ENCODE measurements around the gene CEP57L1.
"Not testable (repeated sequence)": the region's sequence is repeated elsewhere in the genome, so short reads cannot be mapped to it uniquely, and the experiment has no call there.

The CEP57L1 gene

DNA sequence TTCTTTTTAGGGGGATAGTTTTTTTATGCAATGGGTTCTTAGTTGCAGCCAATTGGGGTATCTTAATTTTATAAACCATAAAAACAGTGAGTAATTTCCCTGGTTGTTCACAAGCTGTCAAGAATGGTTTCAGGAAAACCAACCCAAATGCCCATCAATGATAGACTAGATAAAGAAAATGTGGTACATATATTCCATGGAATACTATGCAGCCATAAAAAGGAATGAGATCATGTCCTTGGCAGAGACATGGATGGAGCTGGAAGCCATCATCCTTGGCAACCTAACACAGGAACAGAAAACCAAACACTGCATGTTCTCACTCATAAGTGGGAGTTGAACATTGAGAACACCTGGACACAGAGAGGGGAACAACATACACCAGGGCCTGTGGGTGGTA, 46.8 kb downstream of the CEP57L1 start:
- not testable (repeated sequence) for DNase-seq (ENCODE audit: low read depth); H3K4me1 ChIP-seq (ENCODE audit: control insufficient read depth, insufficient read depth, low read length); H3K9me3 ChIP-seq (ENCODE audit: control insufficient read depth, low read length); H3K9ac ChIP-seq (ENCODE audit: low read length); H3K27me3 ChIP-seq (replicated peaks; ENCODE audit: control insufficient read depth, insufficient read depth, low read length); H3K4me3 ChIP-seq (ENCODE audit: low read length); H3K36me3 ChIP-seq (ENCODE audit: control insufficient read depth, insufficient read depth, low read length, severe bottlenecking)

DNA sequence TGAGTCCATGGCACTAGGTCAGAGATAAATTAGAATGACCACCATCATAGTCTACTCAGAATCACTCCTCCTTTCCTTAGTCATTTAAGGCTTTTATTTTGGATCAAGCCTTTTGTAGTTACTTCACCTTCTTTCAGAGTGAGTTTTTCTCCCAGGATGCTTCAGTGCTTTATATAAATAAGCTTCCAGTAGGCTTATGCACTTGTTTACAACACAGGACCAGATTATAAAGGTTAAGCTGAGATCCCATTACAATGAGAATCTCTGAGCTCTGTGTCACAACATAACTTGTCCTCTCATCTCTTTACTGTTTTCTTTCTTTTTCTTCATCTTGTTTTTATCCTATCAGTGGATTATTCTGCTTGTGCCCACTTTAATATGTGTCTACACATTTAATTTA, 47.9 kb downstream of the CEP57L1 start:
- H3K27me3 ChIP-seq (replicated peaks; ENCODE audit: control insufficient read depth, insufficient read depth, low read length): no peaks in the 10 kb centered on the region

DNA sequence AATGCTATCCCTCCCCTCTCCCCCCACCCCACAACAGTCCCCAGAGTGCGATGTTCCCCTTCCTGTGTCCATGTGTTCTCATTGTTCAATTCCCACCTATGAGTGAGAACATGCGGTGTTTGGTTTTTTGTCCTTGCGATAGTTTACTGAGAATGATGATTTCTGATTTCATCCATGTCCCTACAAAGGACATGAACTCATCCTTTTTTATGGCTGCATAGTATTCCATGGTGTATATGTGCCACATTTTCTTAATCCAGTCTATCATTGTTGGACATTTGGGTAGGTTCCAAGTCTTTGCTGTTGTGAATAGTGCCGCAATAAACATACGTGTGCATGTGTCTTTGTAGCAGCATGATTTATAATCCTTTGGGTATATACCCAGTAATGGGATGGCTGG, 52.9 kb downstream of the CEP57L1 start:
- H3K9me3 ChIP-seq (ENCODE audit: control insufficient read depth, low read length); H3K4me3 ChIP-seq (ENCODE audit: low read length); DNase-seq (ENCODE audit: low read depth): not testable (repeated sequence)

More for the DNA sequence above, 47.9 kb downstream of the CEP57L1 start:
- no peak overlapping the region for H3K9ac ChIP-seq (ENCODE audit: low read length)
- H3K9me3 ChIP-seq (ENCODE audit: control insufficient read depth, low read length): no peaks in the 10 kb centered on the region
- no peaks in the 10 kb centered on the region for H3K4me1 ChIP-seq (ENCODE audit: control insufficient read depth, insufficient read depth, low read length)
- peaks cover 9% of the 10 kb centered on the region for H3K36me3 ChIP-seq (ENCODE audit: control insufficient read depth, insufficient read depth, low read length, severe bottlenecking)
- no peak overlapping the region for H3K4me3 ChIP-seq (ENCODE audit: low read length)
- DNase-seq (ENCODE audit: low read depth): no peak

DNA sequence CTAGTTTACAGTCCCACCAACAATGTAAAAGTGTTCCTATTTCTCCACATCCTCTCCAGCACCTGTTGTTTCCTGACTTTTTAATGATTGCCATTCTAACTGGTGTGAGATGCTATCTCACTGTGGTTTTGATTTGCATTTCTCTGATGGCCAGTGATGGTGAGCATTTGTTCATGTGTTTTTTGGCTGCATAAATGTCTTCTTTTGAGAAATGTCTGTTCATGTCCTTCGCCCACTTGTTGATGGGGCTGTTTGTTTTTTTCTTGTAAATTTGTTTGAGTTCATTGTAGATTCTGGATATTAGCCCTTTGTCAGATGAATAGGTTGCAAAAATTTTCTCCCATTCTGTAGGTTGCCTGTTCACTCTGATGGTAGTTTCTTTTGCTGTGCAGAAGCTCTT, 53.4 kb downstream of the CEP57L1 start:
- H3K27me3 ChIP-seq (replicated peaks; ENCODE audit: control insufficient read depth, insufficient read depth, low read length); H3K9ac ChIP-seq (ENCODE audit: low read length); H3K4me3 ChIP-seq (ENCODE audit: low read length); H3K4me1 ChIP-seq (ENCODE audit: control insufficient read depth, insufficient read depth, low read length); H3K9me3 ChIP-seq (ENCODE audit: control insufficient read depth, low read length); H3K36me3 ChIP-seq (ENCODE audit: control insufficient read depth, insufficient read depth, low read length, severe bottlenecking); DNase-seq (ENCODE audit: low read depth): not testable (repeated sequence)

More for the DNA sequence above, 52.9 kb downstream of the CEP57L1 start:
- not testable (repeated sequence) for H3K27me3 ChIP-seq (replicated peaks; ENCODE audit: control insufficient read depth, insufficient read depth, low read length); H3K36me3 ChIP-seq (ENCODE audit: control insufficient read depth, insufficient read depth, low read length, severe bottlenecking); H3K4me1 ChIP-seq (ENCODE audit: control insufficient read depth, insufficient read depth, low read length); H3K9ac ChIP-seq (ENCODE audit: low read length)

DNA sequence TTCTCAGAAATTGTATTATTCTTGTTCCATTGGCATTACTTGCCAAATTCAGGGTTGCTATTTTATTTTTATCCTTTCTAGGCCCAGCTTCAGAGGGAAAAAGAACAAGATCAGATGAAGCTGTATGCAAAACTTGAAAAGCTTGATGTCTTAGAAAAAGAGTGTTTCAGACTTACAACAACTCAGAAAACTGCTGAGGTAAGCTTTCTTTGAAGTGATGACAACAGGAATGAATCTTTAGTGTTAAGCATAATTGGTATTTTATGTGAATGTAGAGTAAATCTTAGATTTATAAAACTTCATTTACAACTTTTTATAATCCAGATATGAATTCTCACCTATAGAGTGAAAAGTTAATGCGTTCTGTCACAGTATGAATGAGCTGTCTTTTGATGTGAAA, 58.4 kb downstream of the CEP57L1 start:
- H3K9ac ChIP-seq (ENCODE audit: low read length): no peak overlapping the region
- peaks cover 5% of the 10 kb centered on the region for H3K9me3 ChIP-seq (ENCODE audit: control insufficient read depth, low read length)
- DNase-seq (ENCODE audit: low read depth): no peak
- H3K27me3 ChIP-seq (replicated peaks; ENCODE audit: control insufficient read depth, insufficient read depth, low read length): no peaks in the 10 kb centered on the region
- H3K36me3 ChIP-seq (ENCODE audit: control insufficient read depth, insufficient read depth, low read length, severe bottlenecking): peaks cover 30% of the 10 kb centered on the region
- no peaks in the 10 kb centered on the region for H3K4me1 ChIP-seq (ENCODE audit: control insufficient read depth, insufficient read depth, low read length)
- no peak overlapping the region for H3K4me3 ChIP-seq (ENCODE audit: low read length)

DNA sequence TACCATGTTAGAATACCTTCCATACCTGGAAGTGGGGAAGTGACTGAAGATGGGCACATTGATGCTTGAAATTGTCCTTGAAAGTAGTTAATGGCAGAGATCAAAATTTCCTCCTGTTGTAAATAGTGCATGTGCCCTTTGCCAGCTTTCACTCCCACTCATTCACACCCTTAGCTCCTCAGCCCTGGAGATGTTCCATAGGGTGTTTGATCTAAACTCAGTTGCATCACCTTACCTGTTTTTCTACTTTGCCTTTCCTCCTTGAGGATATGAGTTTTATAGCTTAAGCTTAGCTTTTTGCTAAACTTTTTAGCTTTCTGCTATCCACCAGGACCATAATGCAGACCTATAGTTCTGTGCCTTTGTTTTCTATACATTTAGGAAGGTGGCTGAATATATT, 69.0 kb downstream of the CEP57L1 start:
- DNase-seq (ENCODE audit: low read depth): no peak
- H3K9me3 ChIP-seq (ENCODE audit: control insufficient read depth, low read length): no peaks in the 10 kb centered on the region
- peaks cover 15% of the 10 kb centered on the region for H3K36me3 ChIP-seq (ENCODE audit: control insufficient read depth, insufficient read depth, low read length, severe bottlenecking)
- peaks cover 10% of the 10 kb centered on the region for H3K4me1 ChIP-seq (ENCODE audit: control insufficient read depth, insufficient read depth, low read length)
- no peak overlapping the region for H3K9ac ChIP-seq (ENCODE audit: low read length)
- H3K4me3 ChIP-seq (ENCODE audit: low read length): no peak overlapping the region
- H3K27me3 ChIP-seq (replicated peaks; ENCODE audit: control insufficient read depth, insufficient read depth, low read length): no peaks in the 10 kb centered on the region

DNA sequence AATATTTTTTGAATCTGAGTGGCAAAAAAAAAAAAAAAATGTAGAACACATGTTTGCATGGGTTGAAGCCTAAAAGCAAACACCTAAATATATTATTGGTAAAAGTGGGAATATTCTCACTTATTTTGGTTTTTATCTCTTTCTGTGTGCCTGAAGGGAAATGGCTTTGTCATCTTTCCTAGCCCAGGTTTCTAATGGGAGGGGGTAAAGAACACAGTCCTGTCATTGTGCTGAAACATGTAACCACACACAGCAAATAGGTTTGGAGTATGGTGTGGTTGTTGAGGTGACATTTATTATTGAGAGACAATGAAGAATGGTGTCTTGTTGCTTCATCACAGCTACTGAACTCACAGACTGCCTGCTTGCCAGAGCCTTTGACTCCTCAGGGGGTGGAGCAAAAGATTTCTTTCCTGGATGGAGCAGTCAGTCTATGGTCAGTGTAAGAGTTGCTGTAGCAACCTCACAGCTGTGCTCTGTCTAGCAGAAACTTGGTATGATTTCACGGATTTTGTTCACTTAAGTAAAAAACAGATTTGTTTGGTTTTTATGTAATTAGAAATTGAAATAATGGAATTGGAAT, 70.2 kb downstream of the CEP57L1 start:
- peaks cover 10% of the 10 kb centered on the region for H3K36me3 ChIP-seq (ENCODE audit: control insufficient read depth, insufficient read depth, low read length, severe bottlenecking)
- no peak overlapping the region for H3K9ac ChIP-seq (ENCODE audit: low read length)
- H3K4me1 ChIP-seq (ENCODE audit: control insufficient read depth, insufficient read depth, low read length): peaks cover 10% of the 10 kb centered on the region
- peak; percentile 55 for DNase-seq (ENCODE audit: low read depth)
- H3K9me3 ChIP-seq (ENCODE audit: control insufficient read depth, low read length): no peaks in the 10 kb centered on the region
- H3K27me3 ChIP-seq (replicated peaks; ENCODE audit: control insufficient read depth, insufficient read depth, low read length): no peaks in the 10 kb centered on the region
- H3K4me3 ChIP-seq (ENCODE audit: low read length): no peak overlapping the region

DNA sequence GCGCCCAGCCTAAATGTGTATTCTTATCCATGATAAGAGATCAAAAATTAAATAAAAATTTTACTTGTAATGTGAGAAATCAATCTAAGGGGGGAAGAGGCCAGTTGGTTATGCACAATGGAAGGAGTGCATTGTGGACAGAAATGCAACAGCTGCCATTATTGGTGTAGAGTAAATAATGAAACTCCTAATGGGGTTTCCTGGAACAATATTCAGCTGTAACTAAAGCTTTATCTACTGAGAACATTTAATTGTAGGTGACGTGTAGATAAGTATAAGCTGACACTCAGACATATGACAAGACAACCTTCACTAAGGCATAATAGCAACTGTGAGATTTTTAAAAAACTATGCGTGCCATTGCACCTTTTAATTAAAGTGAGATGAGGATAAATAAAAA, 71.4 kb downstream of the CEP57L1 start:
- Histone ChIP-seq H3K27me3 (replicated peaks; ENCODE audit: control insufficient read depth, insufficient read depth, low read length) (no peaks in the 10 kb centered on the region), H3K4me1 (ENCODE audit: control insufficient read depth, insufficient read depth, low read length) (peaks cover 10% of the 10 kb centered on the region)
- DNase-seq (ENCODE audit: low read depth): no peak

DNA sequence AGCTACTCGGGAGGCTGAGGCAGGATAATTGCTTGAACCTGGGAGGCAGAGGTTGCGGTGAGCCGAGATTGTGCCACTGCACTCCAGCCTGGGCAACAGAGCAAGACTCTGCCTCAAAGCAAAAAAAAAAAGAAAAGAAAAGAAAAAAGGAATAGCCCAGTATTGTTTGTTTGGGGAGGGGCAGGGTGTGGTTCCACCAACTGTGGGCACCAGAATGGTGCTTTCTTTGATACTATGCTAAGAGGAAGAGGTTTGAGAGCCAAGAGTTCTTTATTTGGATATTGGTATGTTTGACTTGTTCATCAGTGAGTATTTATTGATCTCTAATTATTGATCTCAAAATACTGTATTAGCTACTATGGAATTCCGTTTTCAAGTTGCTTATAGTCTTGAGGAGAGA, 72.3 kb downstream of the CEP57L1 start:
- Histone ChIP-seq H3K9me3 (ENCODE audit: control insufficient read depth, low read length) (no peaks in the 10 kb centered on the region), H3K4me3 (ENCODE audit: low read length) (no peak overlapping the region), H3K36me3 (ENCODE audit: control insufficient read depth, insufficient read depth, low read length, severe bottlenecking) (no peaks in the 10 kb centered on the region), H3K4me1 (ENCODE audit: control insufficient read depth, insufficient read depth, low read length) (peaks cover 10% of the 10 kb centered on the region), H3K27me3 (replicated peaks; ENCODE audit: control insufficient read depth, insufficient read depth, low read length) (no peaks in the 10 kb centered on the region), H3K9ac (ENCODE audit: low read length) (no peak overlapping the region)
- DNase-seq (ENCODE audit: low read depth): no peak

More for the DNA sequence above, 71.4 kb downstream of the CEP57L1 start:
- Histone ChIP-seq H3K36me3 (ENCODE audit: control insufficient read depth, insufficient read depth, low read length, severe bottlenecking) (no peaks in the 10 kb centered on the region), H3K9ac (ENCODE audit: low read length) (no peak overlapping the region), H3K4me3 (ENCODE audit: low read length) (no peak overlapping the region), H3K9me3 (ENCODE audit: control insufficient read depth, low read length) (no peaks in the 10 kb centered on the region)

DNA sequence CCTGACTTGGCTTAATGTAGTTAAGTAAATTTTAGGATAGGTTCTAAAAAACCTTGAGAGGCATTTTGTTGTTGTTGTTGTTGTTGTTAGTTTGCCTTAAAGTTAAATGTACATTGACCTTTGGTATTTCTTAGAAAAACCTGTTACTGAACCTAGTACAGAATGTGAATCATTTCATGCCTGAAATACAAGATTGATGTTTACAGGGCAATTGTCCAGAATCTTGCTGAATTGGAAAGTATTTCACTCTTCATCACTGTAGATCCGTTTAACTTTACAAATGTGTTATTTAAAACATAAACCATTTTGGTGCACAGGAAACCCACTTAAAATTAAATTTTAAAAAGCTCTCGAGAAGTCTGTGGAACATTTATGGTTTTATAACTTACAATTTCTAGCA, 75.0 kb downstream of the CEP57L1 start:
- Histone ChIP-seq H3K4me3 (ENCODE audit: low read length) (no peak overlapping the region), H3K4me1 (ENCODE audit: control insufficient read depth, insufficient read depth, low read length) (peaks cover 25% of the 10 kb centered on the region)

DNA sequence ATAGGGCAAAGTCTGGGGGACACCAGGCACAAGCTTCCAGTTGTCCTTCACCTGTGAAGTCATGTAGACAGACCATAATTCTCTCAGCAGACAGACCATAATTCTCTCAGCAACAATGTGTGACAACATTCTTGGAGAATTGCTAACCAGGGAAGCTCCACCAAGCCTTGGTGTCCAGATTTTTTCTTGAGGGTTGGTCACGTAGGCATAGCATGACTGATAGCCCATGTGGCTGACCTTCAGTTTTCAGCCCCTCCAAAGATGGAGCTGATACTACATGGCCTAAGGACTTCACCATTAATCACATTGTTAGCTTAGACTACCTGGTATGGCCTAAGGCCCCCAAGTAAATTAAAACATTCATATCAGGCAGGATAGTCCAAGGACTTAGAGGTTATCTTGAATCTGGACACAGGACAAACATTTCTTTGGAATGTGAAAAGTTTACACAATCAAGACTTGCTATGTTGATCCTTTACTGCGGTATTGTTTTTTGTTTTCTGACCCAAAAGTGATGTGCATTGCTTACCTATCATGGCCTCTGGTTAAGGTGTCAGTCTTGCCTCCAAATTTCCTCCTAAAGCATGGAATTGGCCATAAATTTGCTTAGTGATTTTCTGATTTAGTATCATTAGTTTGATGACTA, 76.9 kb downstream of the CEP57L1 start:
- no peak overlapping the region for H3K9ac ChIP-seq (ENCODE audit: low read length)
- DNase-seq (ENCODE audit: low read depth): no peak
- H3K9me3 ChIP-seq (ENCODE audit: control insufficient read depth, low read length): no peaks in the 10 kb centered on the region
- H3K4me1 ChIP-seq (ENCODE audit: control insufficient read depth, insufficient read depth, low read length): peaks cover 19% of the 10 kb centered on the region
- no peaks in the 10 kb centered on the region for H3K27me3 ChIP-seq (replicated peaks; ENCODE audit: control insufficient read depth, insufficient read depth, low read length)
- H3K36me3 ChIP-seq (ENCODE audit: control insufficient read depth, insufficient read depth, low read length, severe bottlenecking): no peaks in the 10 kb centered on the region
- no peak overlapping the region for H3K4me3 ChIP-seq (ENCODE audit: low read length)

More for the DNA sequence above, 75.0 kb downstream of the CEP57L1 start:
- peak; percentile 27 for DNase-seq (ENCODE audit: low read depth)
- H3K27me3 ChIP-seq (replicated peaks; ENCODE audit: control insufficient read depth, insufficient read depth, low read length): no peaks in the 10 kb centered on the region
- no peaks in the 10 kb centered on the region for H3K36me3 ChIP-seq (ENCODE audit: control insufficient read depth, insufficient read depth, low read length, severe bottlenecking)
- no peaks in the 10 kb centered on the region for H3K9me3 ChIP-seq (ENCODE audit: control insufficient read depth, low read length)
- no peak overlapping the region for H3K9ac ChIP-seq (ENCODE audit: low read length)

DNA sequence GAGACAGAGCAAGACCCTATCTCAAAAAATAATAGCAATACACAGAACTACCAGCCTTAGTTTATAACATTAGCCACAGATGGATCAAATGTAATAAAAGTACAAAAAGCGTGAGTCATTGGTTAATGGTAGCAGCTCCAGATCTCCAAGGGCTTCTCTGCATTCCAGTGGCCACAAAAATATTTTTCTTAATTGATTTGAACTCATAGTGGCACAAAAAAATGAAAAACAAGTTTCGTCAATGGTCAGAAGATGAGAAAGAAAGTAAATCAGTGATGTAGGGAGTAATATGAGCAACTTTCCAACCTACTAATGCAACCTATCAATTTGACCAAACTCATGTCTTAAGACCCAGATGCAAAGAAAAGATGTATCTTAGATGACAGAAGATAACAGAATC, 79.6 kb downstream of the CEP57L1 start:
- Histone ChIP-seq H3K4me1 (ENCODE audit: control insufficient read depth, insufficient read depth, low read length) (peaks cover 19% of the 10 kb centered on the region), H3K27me3 (replicated peaks; ENCODE audit: control insufficient read depth, insufficient read depth, low read length) (no peaks in the 10 kb centered on the region), H3K36me3 (ENCODE audit: control insufficient read depth, insufficient read depth, low read length, severe bottlenecking) (no peaks in the 10 kb centered on the region), H3K9me3 (ENCODE audit: control insufficient read depth, low read length) (no peaks in the 10 kb centered on the region), H3K9ac (ENCODE audit: low read length) (no peak overlapping the region), H3K4me3 (ENCODE audit: low read length) (no peak overlapping the region)
- DNase-seq (ENCODE audit: low read depth): peak; percentile 60

Data from adipocyte (in vitro differentiated cells).